WTC11 (cell line): Measurements from ENCODE around the gene CCDC112. TPM values are rescaled to one million over a fixed set of nuclear protein-coding genes. Genes with fewer than 3 reads are reported as not detected.

Experiments used
- ATAC-seq: fragments of 200-7000 bp; cut with Tn5 transposase; 2 replicates; pipeline ENCODE4 v1.10.0; 2021; ENCODE audit warnings: mild to moderate bottlenecking, moderate library complexity
- CTCF ChIA-PET: fragments of 300-600 bp; sonication (Branson Sonifier 250); formaldehyde crosslinking; loops from one replicate; lab custom pipeline; 2021; ENCODE audit warnings: antibody characterized with exemption; lab: Charles Lee
- POLR2A ChIA-PET: fragments of 350-600 bp; sonication (Branson Sonifier 250); formaldehyde crosslinking; loops from one replicate; lab custom pipeline; 2021; ENCODE audit warnings: antibody characterized with exemption; lab: Charles Lee
- DNase-seq: peaks from one replicate; pipeline ENCODE4 v3.0.0; 2021; ENCODE audit warnings: low spot score
- H3K27ac Mint-ChIP-seq: 2 replicates; pipeline ENCODE4 v1.8.0; 2021; ENCODE audit warnings: mixed read lengths
- H3K27me3 Mint-ChIP-seq: 2 replicates; pipeline ENCODE4 v1.8.0; 2021; ENCODE audit warnings: low read depth, mild to moderate bottlenecking, moderate library complexity, mixed read lengths
- H3K36me3 Mint-ChIP-seq: 2 replicates; pipeline ENCODE4 v1.8.0; 2021; ENCODE audit warnings: mixed read lengths
- H3K4me1 Mint-ChIP-seq: 2 replicates; pipeline ENCODE4 v1.8.0; 2022; ENCODE audit warnings: mixed read lengths
- H3K4me3 Mint-ChIP-seq: 2 replicates; pipeline ENCODE4 v1.8.0; 2021; ENCODE audit warnings: mild to moderate bottlenecking, moderate library complexity, mixed read lengths
- H3K9me3 Mint-ChIP-seq: 2 replicates; pipeline ENCODE4 v1.8.0; 2021; ENCODE audit warnings: mixed read lengths
- ARID4B ChIP-seq: sonication (generic); formaldehyde crosslinking; IDR thresholded peaks from 2 replicates; pipeline ENCODE4 v1.8.0; 2023; ENCODE audit warnings: missing genetic modification reagents, mild to moderate bottlenecking, borderline replicate concordance
- ATF1 ChIP-seq: sonication (generic); formaldehyde crosslinking; IDR thresholded peaks from 2 replicates; pipeline ENCODE4 v1.8.1; 2023; ENCODE audit warnings: mild to moderate bottlenecking, moderate library complexity, missing genetic modification reagents
- ATF3 ChIP-seq: sonication (generic); formaldehyde crosslinking; conservative IDR thresholded peaks from 2 replicates; pipeline ENCODE4 v1.8.1; 2022; ENCODE audit warnings: mild to moderate bottlenecking, missing genetic modification reagents
- CDX4 ChIP-seq: fragments of 250-450 bp; sonication (Bioruptor Pico); IDR thresholded peaks from 2 replicates; pipeline ENCODE4 v1.9.0; 2021; ENCODE audit warnings: moderate library complexity, mild to moderate bottlenecking, inconsistent platforms, borderline replicate concordance
- CREM ChIP-seq: sonication (generic); formaldehyde crosslinking; IDR thresholded peaks from 2 replicates; pipeline ENCODE4 v1.8.1; 2022; ENCODE audit warnings: mild to moderate bottlenecking, missing genetic modification reagents, moderate library complexity
- ERG ChIP-seq: fragments of 250-450 bp; sonication (Bioruptor Pico); IDR thresholded peaks from 2 replicates; pipeline ENCODE4 v1.8.0; 2021; ENCODE audit warnings: mild to moderate bottlenecking
- FOXJ3 ChIP-seq: sonication (generic); formaldehyde crosslinking; IDR thresholded peaks from 2 replicates; pipeline ENCODE4 v1.9.0; 2021; ENCODE audit warnings: missing genetic modification reagents, mild to moderate bottlenecking, borderline replicate concordance
- GRHL2 ChIP-seq: fragments of 250-450 bp; sonication (Bioruptor Pico); IDR thresholded peaks from 2 replicates; pipeline ENCODE4 v1.8.0; 2022; ENCODE audit warnings: mild to moderate bottlenecking, moderate library complexity; ENCODE audit not compliant: insufficient replicate concordance, severe bottlenecking
- HMGA2 ChIP-seq: fragments of 250-450 bp; sonication (Bioruptor Pico); IDR thresholded peaks from 2 replicates; pipeline ENCODE4 v1.4.0; 2021; ENCODE audit warnings: mild to moderate bottlenecking, moderate library complexity
- JUN ChIP-seq: sonication (generic); formaldehyde crosslinking; IDR thresholded peaks from 2 replicates; pipeline ENCODE4 v1.8.0; 2023; ENCODE audit warnings: mild to moderate bottlenecking, missing genetic modification reagents
- NFE2L1 ChIP-seq: sonication (generic); formaldehyde crosslinking; IDR thresholded peaks from 2 replicates; pipeline ENCODE4 v1.8.1; 2023; ENCODE audit warnings: missing genetic modification reagents
- NR2C2 ChIP-seq: sonication (generic); formaldehyde crosslinking; IDR thresholded peaks from 2 replicates; pipeline ENCODE4 v1.8.0; 2022; ENCODE audit warnings: mild to moderate bottlenecking, missing genetic modification reagents
- NR3C1 ChIP-seq: sonication (generic); formaldehyde crosslinking; conservative IDR thresholded peaks from 2 replicates; pipeline ENCODE4 v1.8.1; 2023; ENCODE audit warnings: low read depth, mild to moderate bottlenecking, missing genetic modification reagents
- PRRX2 ChIP-seq: fragments of 250-450 bp; sonication (Bioruptor Pico); IDR thresholded peaks from 2 replicates; pipeline ENCODE4 v1.8.0; 2021; ENCODE audit warnings: mild to moderate bottlenecking
- SMAD4 ChIP-seq: sonication (generic); formaldehyde crosslinking; IDR thresholded peaks from 2 replicates; pipeline ENCODE4 v1.8.0; 2022; ENCODE audit warnings: mild to moderate bottlenecking, missing genetic modification reagents
- SP1 ChIP-seq: sonication (generic); formaldehyde crosslinking; conservative IDR thresholded peaks from 2 replicates; pipeline ENCODE4 v1.8.1; 2022; ENCODE audit warnings: missing genetic modification reagents
- USF2 ChIP-seq: sonication (generic); formaldehyde crosslinking; IDR thresholded peaks from 2 replicates; pipeline ENCODE4 v1.8.1; 2023; ENCODE audit warnings: mild to moderate bottlenecking, missing genetic modification reagents, moderate library complexity
- ZBTB21 ChIP-seq: sonication (generic); formaldehyde crosslinking; IDR thresholded peaks from 2 replicates; pipeline ENCODE4 v1.8.1; 2023; ENCODE audit warnings: mild to moderate bottlenecking, missing genetic modification reagents, borderline replicate concordance
- ZBTB43 ChIP-seq: sonication (generic); formaldehyde crosslinking; IDR thresholded peaks from 2 replicates; pipeline ENCODE4 v1.8.1; 2023; ENCODE audit warnings: mild to moderate bottlenecking, missing genetic modification reagents
- ZNF219 ChIP-seq: sonication (generic); formaldehyde crosslinking; IDR thresholded peaks from 2 replicates; pipeline ENCODE4 v1.8.0; 2023; ENCODE audit warnings: missing genetic modification reagents, mild to moderate bottlenecking, borderline replicate concordance
- ZNF423 ChIP-seq: fragments of 250-450 bp; sonication (Bioruptor Pico); IDR thresholded peaks from 2 replicates; pipeline ENCODE4 v2.1.2; 2022; ENCODE audit warnings: mild to moderate bottlenecking, moderate library complexity
- ZNF512 ChIP-seq: sonication (generic); formaldehyde crosslinking; IDR thresholded peaks from 2 replicates; pipeline ENCODE4 v1.8.1; 2022; ENCODE audit warnings: missing genetic modification reagents, borderline replicate concordance
- ZSCAN18 ChIP-seq: fragments of 250-450 bp; sonication (Bioruptor Pico); IDR thresholded peaks from 2 replicates; pipeline ENCODE4 v2.1.2; 2022; ENCODE audit warnings: mild to moderate bottlenecking, moderate library complexity
- total RNA-seq: library from RNA; stranded (reverse); gene quantifications from 3 replicates; pipeline ENCODE4 v1.2.3, GENCODE V29; 2021

CCDC112 gene
- total RNA-seq, 1 experiment from 2014 or later = 12.2 TPM

- 0 out of 2 replicates have a peak, but pooled peaks cover 3% of the 10 kb centered on the region for H3K36me3 Mint-ChIP-seq
- no peak for TF ChIP-seq GRHL2
- no peak for TF ChIP-seq NFE2L1 (CRISPR knock-in tag)
- TF ChIP-seq JUN (CRISPR knock-in tag) = no peak
- no peak for TF ChIP-seq SMAD4 (CRISPR knock-in tag)
- TF ChIP-seq ZNF512 (CRISPR knock-in tag) = no peak
- no peak for TF ChIP-seq SP1 (CRISPR knock-in tag)
- no peak for TF ChIP-seq ZNF219 (CRISPR knock-in tag)
- TF ChIP-seq ERG (CRISPR knock-in tag) = no peak
- TF ChIP-seq ZNF423 (CRISPR knock-in tag) = no peak
- TF ChIP-seq HMGA2 = no peak
- TF ChIP-seq FOXJ3 (CRISPR knock-in tag) = no peak
- TF ChIP-seq CDX4 (CRISPR knock-in tag) = no peak
- no peak for TF ChIP-seq CREM
- no peak for TF ChIP-seq ZBTB43 (CRISPR knock-in tag)
- no peak for TF ChIP-seq ATF1 (CRISPR knock-in tag)
- no peak overlapping the region for H3K4me3 Mint-ChIP-seq
- peaks cover 9% of the 10 kb centered on the region for H3K4me1 Mint-ChIP-seq
- DNase-seq = no peak
- ChIA-PET POLR2A (no interaction called here), CTCF (no interaction called here)
- H3K27ac Mint-ChIP-seq = no peak overlapping the region
- no peaks in the 10 kb centered on the region for H3K9me3 Mint-ChIP-seq
- no peak for ATAC-seq
- no peaks in the 10 kb centered on the region for H3K27me3 Mint-ChIP-seq
These were observed 14.3 kb downstream of the CCDC112 start for GRCh38 chr5:115282131-115282530.

GRCh38 chr5:115274584-115274983 lies 21.9 kb downstream of the CCDC112 start:
- CTCF ChIA-PET = no interaction called here
- no peaks in the 10 kb centered on the region for H3K27me3 Mint-ChIP-seq
- no peak overlapping the region for H3K27ac Mint-ChIP-seq
- DNase-seq = no peak
- H3K4me3 Mint-ChIP-seq = no peak overlapping the region
- no peaks in the 10 kb centered on the region for H3K9me3 Mint-ChIP-seq
- POLR2A ChIA-PET = no interaction called here
- peaks cover 13% of the 10 kb centered on the region for H3K36me3 Mint-ChIP-seq
- no peaks in the 10 kb centered on the region for H3K4me1 Mint-ChIP-seq
- ATAC-seq = no peak
- no peak for TF ChIP-seq ARID4B
- no peak for TF ChIP-seq NR2C2
- no peak for TF ChIP-seq NR3C1 (CRISPR knock-in tag)
- no peak for TF ChIP-seq USF2 (CRISPR knock-in tag)
- no peak for TF ChIP-seq ATF3
- TF ChIP-seq ZBTB21 (CRISPR knock-in tag) = no peak
- no peak for TF ChIP-seq ZSCAN18 (CRISPR knock-in tag)
- no peak for TF ChIP-seq PRRX2 (CRISPR knock-in tag)
